ENCODE measurements around the gene SP110. TPM values are rescaled to one million over a fixed set of nuclear protein-coding genes. Genes with fewer than 3 reads are reported as not detected.

Gene SP110
- total RNA-seq, 1 donor from 2014 or later = 68.1 TPM

DNA sequence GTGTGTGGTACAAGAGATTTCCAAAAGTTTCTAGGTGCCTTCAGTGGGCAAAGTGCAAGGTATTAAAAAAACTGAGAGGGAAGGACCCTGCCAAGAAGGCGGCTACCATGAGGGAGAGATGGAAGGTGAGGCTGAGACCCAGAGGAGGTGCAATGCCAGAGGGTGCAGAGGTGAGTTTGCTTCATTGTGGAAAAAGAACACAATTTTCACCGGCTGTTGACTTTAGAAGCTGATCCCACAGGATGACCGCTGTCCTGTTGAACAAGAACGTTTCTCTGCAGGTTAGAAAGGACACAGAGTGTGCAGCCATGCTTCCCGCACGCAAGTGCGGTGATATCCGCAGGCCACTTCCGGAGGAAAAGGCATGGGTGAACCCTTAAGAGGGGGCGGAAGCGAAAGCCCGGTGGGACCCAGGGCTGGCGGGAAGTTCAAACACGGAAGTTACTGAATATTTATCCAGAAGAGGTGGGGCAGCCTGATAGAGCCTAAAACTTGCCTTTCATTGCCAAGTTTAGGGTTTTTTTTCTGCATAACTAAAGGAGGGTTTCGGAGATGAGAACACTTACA, 16.6 kb downstream of the SP110 start:
- TF ChIP-seq, protein P1, sequence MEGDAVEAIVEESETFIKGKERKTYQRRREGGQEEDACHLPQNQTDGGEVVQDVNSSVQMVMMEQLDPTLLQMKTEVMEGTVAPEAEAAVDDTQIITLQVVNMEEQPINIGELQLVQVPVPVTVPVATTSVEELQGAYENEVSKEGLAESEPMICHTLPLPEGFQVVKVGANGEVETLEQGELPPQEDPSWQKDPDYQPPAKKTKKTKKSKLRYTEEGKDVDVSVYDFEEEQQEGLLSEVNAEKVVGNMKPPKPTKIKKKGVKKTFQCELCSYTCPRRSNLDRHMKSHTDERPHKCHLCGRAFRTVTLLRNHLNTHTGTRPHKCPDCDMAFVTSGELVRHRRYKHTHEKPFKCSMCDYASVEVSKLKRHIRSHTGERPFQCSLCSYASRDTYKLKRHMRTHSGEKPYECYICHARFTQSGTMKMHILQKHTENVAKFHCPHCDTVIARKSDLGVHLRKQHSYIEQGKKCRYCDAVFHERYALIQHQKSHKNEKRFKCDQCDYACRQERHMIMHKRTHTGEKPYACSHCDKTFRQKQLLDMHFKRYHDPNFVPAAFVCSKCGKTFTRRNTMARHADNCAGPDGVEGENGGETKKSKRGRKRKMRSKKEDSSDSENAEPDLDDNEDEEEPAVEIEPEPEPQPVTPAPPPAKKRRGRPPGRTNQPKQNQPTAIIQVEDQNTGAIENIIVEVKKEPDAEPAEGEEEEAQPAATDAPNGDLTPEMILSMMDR (IDR thresholded peaks at IDR 0.05) = no peak
- ATAC-seq = no peak
- no peaks in the 10 kb centered on the region for H3K27me3 ChIP-seq (ENCODE audit: low read depth)
- no peaks in the 10 kb centered on the region for H3K4me1 ChIP-seq
- H3K9me3 ChIP-seq = no peaks in the 10 kb centered on the region
- DNase-seq = no peak
- H3K4me3 ChIP-seq = no peak overlapping the region
- H3K27ac ChIP-seq = no peak overlapping the region
- peaks cover 98% of the 10 kb centered on the region for H3K36me3 ChIP-seq
- intact Hi-C loops (cut with DNase I) = no loop called here

DNA sequence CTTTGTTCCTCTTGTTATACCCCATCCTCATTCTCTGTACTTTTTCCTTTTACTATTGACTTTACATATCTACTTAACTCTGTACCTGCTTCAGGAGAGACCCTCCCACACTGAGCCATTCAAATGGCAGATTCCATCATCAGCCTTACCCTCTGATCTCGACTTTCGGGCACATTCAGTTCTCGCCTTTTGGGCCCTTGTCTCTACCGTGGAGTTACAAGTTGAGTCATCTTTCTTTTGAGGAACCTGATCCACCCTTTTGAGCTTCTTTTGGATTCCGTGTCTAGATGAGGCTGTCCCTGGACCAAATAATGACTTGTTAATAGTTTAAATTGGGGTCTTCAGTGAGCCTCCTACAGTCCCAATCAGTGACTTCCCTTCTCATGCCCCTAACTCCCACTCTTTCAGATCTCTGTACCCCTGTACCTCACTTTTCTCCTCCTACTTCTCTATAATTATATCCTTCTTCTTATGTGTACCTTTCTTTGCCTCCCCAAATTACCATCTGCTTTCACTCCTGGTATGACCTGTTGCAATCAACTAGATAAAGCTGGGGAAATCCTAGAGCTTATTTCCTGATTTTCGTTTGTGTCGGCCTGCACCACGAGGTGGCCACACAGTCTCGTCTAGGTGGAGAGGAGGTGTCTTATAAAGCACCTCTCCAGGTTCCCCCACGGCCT, 17.2 kb downstream of the SP110 start:
- no peak for ATAC-seq
- H3K36me3 ChIP-seq = peaks cover 97% of the 10 kb centered on the region

DNA sequence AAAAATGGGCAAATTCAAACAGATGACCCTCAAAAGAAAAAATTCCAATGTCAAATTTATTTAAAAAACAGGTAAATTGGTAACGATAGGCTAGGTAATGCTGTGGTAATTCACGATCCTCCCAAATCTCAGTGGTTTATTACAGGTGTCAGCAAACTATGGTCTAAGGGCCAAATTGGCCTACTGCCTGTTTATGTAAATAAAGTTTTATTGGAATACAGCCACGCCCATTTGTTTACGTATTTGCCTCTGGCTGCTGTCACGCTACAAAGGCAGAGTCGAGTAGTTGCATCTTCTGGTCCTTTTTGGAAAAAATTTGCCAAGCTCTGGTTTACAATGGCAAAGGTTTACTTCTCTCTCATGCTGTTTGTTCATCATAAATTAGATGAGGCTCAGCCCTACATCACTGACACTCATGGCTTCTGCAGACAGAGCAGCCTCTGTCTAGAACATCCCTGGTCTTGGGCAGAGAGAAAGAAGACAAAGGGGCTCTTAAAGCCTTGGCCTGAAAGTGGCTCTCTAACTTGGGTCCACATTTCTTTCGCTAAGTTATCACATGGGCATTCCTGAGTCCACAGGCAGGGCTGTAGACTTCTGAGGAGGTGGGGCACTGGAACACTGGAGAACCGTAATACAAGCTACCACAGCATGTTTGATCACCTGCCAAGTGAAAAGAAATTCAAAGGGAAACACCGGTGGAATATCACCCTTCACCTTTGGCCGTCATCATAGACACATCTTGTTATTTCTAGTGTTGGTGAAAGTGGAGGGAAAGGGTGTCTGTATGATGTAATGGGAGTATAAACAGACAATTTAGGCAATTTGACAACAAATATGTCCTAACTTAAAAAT, 34.8 kb downstream of the SP110 start:
- H3K9me3 ChIP-seq = no peaks in the 10 kb centered on the region
- H3K4me3 ChIP-seq = no peak overlapping the region
- H3K27me3 ChIP-seq (ENCODE audit: low read depth) = no peaks in the 10 kb centered on the region
- intact Hi-C loops (cut with DNase I) = no loop called here
- H3K36me3 ChIP-seq = peaks cover 45% of the 10 kb centered on the region
- TF ChIP-seq, protein P1 (IDR thresholded peaks at IDR 0.05) = no peak
- H3K4me1 ChIP-seq = no peaks in the 10 kb centered on the region
- no peak for ATAC-seq
- H3K27ac ChIP-seq = no peak overlapping the region
- DNase-seq = no peak

More for the DNA sequence above, 17.2 kb downstream of the SP110 start:
- TF ChIP-seq, protein P1 (IDR thresholded peaks at IDR 0.05) = no peak
- Histone ChIP-seq H3K4me1 (no peaks in the 10 kb centered on the region), H3K9me3 (no peaks in the 10 kb centered on the region), H3K27me3 (ENCODE audit: low read depth) (no peaks in the 10 kb centered on the region), H3K4me3 (no peak overlapping the region), H3K27ac (no peak overlapping the region)
- no peak for DNase-seq
- intact Hi-C loops (cut with DNase I) = no loop called here

GRCh38 chr2:230181195-230181594, 38.6 kb downstream of the SP110 start:
- ATAC-seq (no peak), DNase-seq (no peak)
- no peaks in the 10 kb centered on the region for H3K27me3 ChIP-seq (ENCODE audit: low read depth)
- TF ChIP-seq, protein P1 (IDR thresholded peaks at IDR 0.05) = no peak
- no peaks in the 10 kb centered on the region for H3K9me3 ChIP-seq
- H3K36me3 ChIP-seq = peaks cover 83% of the 10 kb centered on the region
- intact Hi-C loops (cut with DNase I) = no loop called here
- no peaks in the 10 kb centered on the region for H3K4me1 ChIP-seq
- no peak overlapping the region for H3K4me3 ChIP-seq
- no peak overlapping the region for H3K27ac ChIP-seq

- no peak overlapping the region for H3K27ac ChIP-seq
- intact Hi-C loops (cut with DNase I) = no loop called here
- H3K27me3 ChIP-seq (ENCODE audit: low read depth) = no peaks in the 10 kb centered on the region
- H3K36me3 ChIP-seq = peaks cover 96% of the 10 kb centered on the region
- no peak for DNase-seq
- no peak for ATAC-seq
- no peaks in the 10 kb centered on the region for H3K4me1 ChIP-seq
- H3K4me3 ChIP-seq = no peak overlapping the region
- TF ChIP-seq, protein P1 (IDR thresholded peaks at IDR 0.05) = no peak
- no peaks in the 10 kb centered on the region for H3K9me3 ChIP-seq
These were observed 39.9 kb downstream of the SP110 start for GRCh38 chr2:230179907-230180306.

All from lower lobe of right lung (tissue), 2 donors.